Measurements from ENCODE around the gene PHACTR3.

The PHACTR3 gene

GRCh38 chr20:59788811-59789397, 184.6 kb downstream of the PHACTR3 start:
- Mint-ChIP-seq H3K27ac (no peak overlapping the region), H3K4me1 (peaks cover 23% of the 10 kb centered on the region), H3K9me3 (peaks cover 25% of the 10 kb centered on the region), H3K27me3 (ENCODE audit: low read depth) (peaks cover 37% of the 10 kb centered on the region), H3K36me3 (ENCODE audit: low read depth) (no peaks in the 10 kb centered on the region), H3K4me3 (no peak overlapping the region)
- TF ChIP-seq CTCF (IDR thresholded peaks at IDR 0.05; ENCODE audit: unreplicated experiment in 3 of 3), result no peak

- no peaks in the 10 kb centered on the region for H3K36me3 Mint-ChIP-seq (ENCODE audit: low read depth)
- no peak overlapping the region for H3K4me3 Mint-ChIP-seq
- TF ChIP-seq CTCF (IDR thresholded peaks at IDR 0.05; ENCODE audit: unreplicated experiment in 3 of 3), result no peak
- H3K27me3 Mint-ChIP-seq (ENCODE audit: low read depth), result peaks cover 34% of the 10 kb centered on the region
- peaks cover 30% of the 10 kb centered on the region for H3K9me3 Mint-ChIP-seq
- H3K27ac Mint-ChIP-seq, result no peak overlapping the region
- peaks cover 15% of the 10 kb centered on the region for H3K4me1 Mint-ChIP-seq
Measured at GRCh38 chr20:59789686-59790085, 185.3 kb downstream of the PHACTR3 start.

GRCh38 chr20:59790346-59790745, 186.0 kb downstream of the PHACTR3 start:
- Mint-ChIP-seq H3K9me3 (peaks cover 35% of the 10 kb centered on the region), H3K4me3 (no peak overlapping the region), H3K4me1 (peaks cover 8% of the 10 kb centered on the region), H3K27ac (no peak overlapping the region), H3K27me3 (ENCODE audit: low read depth) (peaks cover 31% of the 10 kb centered on the region), H3K36me3 (ENCODE audit: low read depth) (no peaks in the 10 kb centered on the region)
- no peak for TF ChIP-seq CTCF (IDR thresholded peaks at IDR 0.05; ENCODE audit: unreplicated experiment in 3 of 3)

- no peak overlapping the region for H3K4me3 Mint-ChIP-seq
- no peaks in the 10 kb centered on the region for H3K4me1 Mint-ChIP-seq
- peaks cover 34% of the 10 kb centered on the region for H3K27me3 Mint-ChIP-seq (ENCODE audit: low read depth)
- no peak overlapping the region for H3K27ac Mint-ChIP-seq
- no peaks in the 10 kb centered on the region for H3K36me3 Mint-ChIP-seq (ENCODE audit: low read depth)
- no peak for TF ChIP-seq CTCF (IDR thresholded peaks at IDR 0.05; ENCODE audit: unreplicated experiment in 3 of 3)
- peaks cover 49% of the 10 kb centered on the region for H3K9me3 Mint-ChIP-seq
Measured at GRCh38 chr20:59792300-59792699, 188.0 kb downstream of the PHACTR3 start.

- no peak overlapping the region for H3K27ac Mint-ChIP-seq
- no peaks in the 10 kb centered on the region for H3K4me1 Mint-ChIP-seq
- peaks cover 56% of the 10 kb centered on the region for H3K9me3 Mint-ChIP-seq
- no peaks in the 10 kb centered on the region for H3K36me3 Mint-ChIP-seq (ENCODE audit: low read depth)
- H3K4me3 Mint-ChIP-seq, result no peak overlapping the region
- TF ChIP-seq CTCF (IDR thresholded peaks at IDR 0.05; ENCODE audit: unreplicated experiment in 3 of 3), result no peak
- peaks cover 17% of the 10 kb centered on the region for H3K27me3 Mint-ChIP-seq (ENCODE audit: low read depth)
Measured at GRCh38 chr20:59794555-59794954, 190.2 kb downstream of the PHACTR3 start.

- no peak overlapping the region for H3K4me3 Mint-ChIP-seq
- H3K4me1 Mint-ChIP-seq, result peaks cover 17% of the 10 kb centered on the region
- no peaks in the 10 kb centered on the region for H3K36me3 Mint-ChIP-seq (ENCODE audit: low read depth)
- H3K27me3 Mint-ChIP-seq (ENCODE audit: low read depth), result peaks cover 22% of the 10 kb centered on the region
- H3K27ac Mint-ChIP-seq, result no peak overlapping the region
- peaks cover 49% of the 10 kb centered on the region for H3K9me3 Mint-ChIP-seq
- TF ChIP-seq CTCF (IDR thresholded peaks at IDR 0.05; ENCODE audit: unreplicated experiment in 3 of 3), result no peak
Measured at GRCh38 chr20:59800309-59800708, 196.0 kb downstream of the PHACTR3 start.
